A673 (cell line): ENCODE data around the gene RBPMS2. TPM values are rescaled to one million over a fixed set of nuclear protein-coding genes. Genes with fewer than 3 reads are reported as not detected.
"Not testable (repeated sequence)": the region's sequence is repeated elsewhere in the genome, so short reads cannot be mapped to it uniquely, and the experiment has no call there.

Source experiments
- BruUV-seq: library from RNA; stranded (reverse); fragments of 400-500 nt; replicated peaks from 2 replicates; lab custom pipeline; 2021; lab: Mats Ljungman, UMichigan
- CTCF ChIA-PET: fragments of 300-600 bp; sonication (Branson Sonifier 250); formaldehyde crosslinking; loops from one replicate; lab custom pipeline; 2022; ENCODE audit warnings: antibody characterized with exemption; lab: Charles Lee
- POLR2A ChIA-PET: fragments of 300-600 bp; sonication (Branson Sonifier 250); formaldehyde crosslinking; loops from one replicate; lab custom pipeline; 2022; ENCODE audit warnings: antibody characterized with exemption; ENCODE audit not compliant: low non-redundant PET; lab: Charles Lee
- DNase-seq: peaks from one replicate; pipeline ENCODE4 v3.0.0-alpha.2; 2015; ENCODE audit warnings: low spot score
- H3K27ac ChIP-seq: fragments of 200-600 bp; sonication (generic); 2 replicates; pipeline ENCODE4 v1.5.1; 2016; ENCODE audit warnings: mixed run types, low read depth, mild to moderate bottlenecking, mixed read lengths, antibody characterized with exemption, low read length; ENCODE audit not compliant: poor library complexity, severe bottlenecking
- H3K27me3 ChIP-seq: fragments of 200-600 bp; sonication (generic); replicated peaks from 2 replicates; pipeline ENCODE4 v1.6.1; 2017; ENCODE audit warnings: mixed run types, low read depth, mild to moderate bottlenecking, mixed read lengths, antibody characterized with exemption, low read length; ENCODE audit not compliant: insufficient read depth, poor library complexity
- H3K36me3 ChIP-seq: fragments of 200-600 bp; sonication (generic); 2 replicates; pipeline ENCODE4 v1.6.1; 2016; ENCODE audit warnings: mixed run types, mild to moderate bottlenecking, mixed read lengths, antibody characterized with exemption, low read length; ENCODE audit not compliant: insufficient read depth, poor library complexity, severe bottlenecking
- H3K4me1 ChIP-seq: fragments of 200-600 bp; sonication (generic); 2 replicates; pipeline ENCODE4 v1.6.1; 2017; ENCODE audit warnings: mixed run types, mild to moderate bottlenecking, mixed read lengths, antibody characterized with exemption, low read length; ENCODE audit not compliant: insufficient read depth, poor library complexity, severe bottlenecking
- H3K4me3 ChIP-seq: fragments of 200-600 bp; sonication (generic); 2 replicates; pipeline ENCODE4 v1.5.1; 2016; ENCODE audit warnings: low read depth, mixed run types, mild to moderate bottlenecking, mixed read lengths, low read length; ENCODE audit not compliant: poor library complexity, severe bottlenecking
- H3K9me3 ChIP-seq: fragments of 200-600 bp; sonication (generic); 2 replicates; pipeline ENCODE4 v1.6.1; 2016; ENCODE audit warnings: mixed run types, low read depth, mild to moderate bottlenecking, mixed read lengths, antibody characterized with exemption, low read length; ENCODE audit not compliant: poor library complexity, severe bottlenecking
- CTCF ChIP-seq: fragments of 300-800, 200-600 bp; sonication (generic); conservative IDR thresholded peaks from 2 replicates; pipeline ENCODE4 v1.5.1; 2017; ENCODE audit warnings: low read depth, mild to moderate bottlenecking, antibody characterized with exemption, low read length, moderate library complexity, mixed read lengths
- EZH2 ChIP-seq: fragments of 200-600 bp; sonication (generic); IDR thresholded peaks from 2 replicates; pipeline ENCODE4 v1.6.1; 2017; ENCODE audit warnings: borderline replicate concordance, low read depth, mild to moderate bottlenecking, mixed read lengths, antibody characterized with exemption, low read length; ENCODE audit not compliant: poor library complexity, severe bottlenecking
- intact Hi-C: fragments of 100-400 bp; cut with micrococcal nuclease; formaldehyde crosslinking; loops from one replicate; pipeline ENCODE4 v1.10.0; 2022; ENCODE audit not compliant: unreplicated experiment
- total RNA-seq: library from RNA; stranded (reverse); gene quantifications from 2 replicates; pipeline ENCODE4 v1.2.3, GENCODE V29; 2021

RBPMS2 gene
- total RNA-seq, 1 experiment from 2014 or later = 2.9 TPM

GRCh38 chr15:64814283-64814682 is 38.9 kb upstream of the RBPMS2 start:
- H3K27me3 ChIP-seq, H3K27ac ChIP-seq, H3K4me3 ChIP-seq, H3K4me1 ChIP-seq, H3K9me3 ChIP-seq, POLR2A ChIA-PET, BruUV-seq, intact Hi-C loops, DNase-seq: not testable (repeated sequence)
- H3K36me3 ChIP-seq = peaks cover 30% of the 10 kb centered on the region
- CTCF ChIA-PET = interaction anchor here (0.6 kb wide), 1 partner anchor 54 kb away, joined by 8 read pairs; no protein-coding TSS in a partner anchor

- no peak for DNase-seq
Observed at GRCh38 chr15:64813075-64813474, 37.7 kb upstream of the RBPMS2 start.

GRCh38 chr15:64810497-64811326 is 35.3 kb upstream of the RBPMS2 start:
- Histone ChIP-seq H3K4me1 (no peaks in the 10 kb centered on the region), H3K36me3 (peaks cover 2% of the 10 kb centered on the region), H3K4me3 (no peak overlapping the region), H3K9me3 (no peaks in the 10 kb centered on the region), H3K27me3 (no peaks in the 10 kb centered on the region), H3K27ac (no peak overlapping the region)
- no peak for DNase-seq
- BruUV-seq = no TSS peak
- POLR2A ChIA-PET = interaction anchor here (0.6 kb wide), 1 partner anchor 149 kb away, joined by 6 read pairs; no protein-coding TSS in a partner anchor
- CTCF ChIA-PET = interaction anchor here (0.5 to 3.1 kb wide), 8 partner anchors 10 to 198 kb away, joined by 3 to 11 read pairs (median 6); partner anchors contain the start of gene PIF1
- TF ChIP-seq CTCF = no peak
- TF ChIP-seq EZH2 = no peak
- intact Hi-C loops = loop anchor here (1.0 kb wide), 1 partner anchor 79 kb away; no protein-coding TSS in a partner anchor

More at GRCh38 chr15:64813075-64813474, 37.7 kb upstream of the RBPMS2 start:
- Histone ChIP-seq H3K27ac (no peak overlapping the region), H3K4me3 (no peak overlapping the region), H3K9me3 (no peaks in the 10 kb centered on the region), H3K27me3 (no peaks in the 10 kb centered on the region), H3K4me1 (no peaks in the 10 kb centered on the region), H3K36me3 (peaks cover 20% of the 10 kb centered on the region)
- no TSS peak for BruUV-seq
- TF ChIP-seq CTCF = no peak
- TF ChIP-seq EZH2 = no peak
- ChIA-PET CTCF (interaction anchor here (0.6 kb wide), 1 partner anchor 11 kb away, joined by 3 read pairs; no protein-coding TSS in a partner anchor), POLR2A (no interaction called here)
- intact Hi-C loops = no loop called here
